CD8-positive, alpha-beta memory T cell (primary cell): ENCODE data around the gene C10orf105. TPM values are rescaled to one million over a fixed set of nuclear protein-coding genes. Genes with fewer than 3 reads are reported as not detected.

ENCODE experiments used
- CTCF ChIA-PET: fragments of 350-600 bp; sonication (Branson Sonifier 250); formaldehyde crosslinking; loops from one replicate; lab custom pipeline; 2021; ENCODE audit warnings: antibody characterized with exemption; lab: Charles Lee
- POLR2A ChIA-PET: fragments of 350-600 bp; sonication (Branson Sonifier 250); formaldehyde crosslinking; loops from one replicate; lab custom pipeline; 2021; ENCODE audit warnings: antibody characterized with exemption; lab: Charles Lee
- DNase-seq, 5 donors: peaks; one replicate each; pipeline versions ENCODE4 v3.0.0 to v3.0.0-alpha.2; 2020 to 2022; ENCODE audit warnings: mixed read lengths in 1 of 5
- H3K27ac ChIP-seq: one replicate; pipeline ENCODE4 v1.7.0; 2013; ENCODE audit warnings: low read depth, mild to moderate bottlenecking, low read length, moderate library complexity
- H3K27me3 ChIP-seq: 2 replicates; pipeline ENCODE4 v1.7.0; 2013; ENCODE audit warnings: low read length, mild to moderate bottlenecking; ENCODE audit not compliant: insufficient read depth, poor library complexity, severe bottlenecking
- H3K36me3 ChIP-seq: 2 replicates; pipeline ENCODE4 v1.7.0; 2013; ENCODE audit warnings: mild to moderate bottlenecking, low read length, moderate library complexity; ENCODE audit not compliant: insufficient read depth
- H3K4me1 ChIP-seq: 2 replicates; pipeline ENCODE4 v1.7.0; 2013; ENCODE audit warnings: mild to moderate bottlenecking, low read length, moderate library complexity; ENCODE audit not compliant: insufficient read depth
- H3K4me3 ChIP-seq: 2 replicates; pipeline ENCODE4 v1.7.0; 2013; ENCODE audit warnings: mild to moderate bottlenecking, low read length
- H3K9me3 ChIP-seq: 2 replicates; pipeline ENCODE4 v1.7.0; 2013; ENCODE audit warnings: mild to moderate bottlenecking, low read length
- H3K27ac Mint-ChIP-seq, 8 donors: one replicate each; pipeline ENCODE4 v1.8.0; 2020 to 2021; ENCODE audit warnings: mixed read lengths in 8 of 8, mild to moderate bottlenecking in 6 of 8, inconsistent platforms in 3 of 8, moderate library complexity in 3 of 8
- H3K27me3 Mint-ChIP-seq, 2 donors: one replicate each; pipeline ENCODE4 v1.8.0; 2020 to 2021; ENCODE audit warnings: mixed read lengths in 2 of 2, mild to moderate bottlenecking in 1 of 2, moderate library complexity in 1 of 2
- H3K36me3 Mint-ChIP-seq, 3 donors: one replicate each; pipeline ENCODE4 v1.8.0; 2020 to 2021; ENCODE audit warnings: mixed read lengths in 3 of 3, inconsistent platforms in 1 of 3, mild to moderate bottlenecking in 1 of 3
- H3K4me1 Mint-ChIP-seq, 3 donors: one replicate each; pipeline ENCODE4 v1.8.0; 2020 to 2021; ENCODE audit warnings: mixed read lengths in 3 of 3, inconsistent platforms in 1 of 3, mild to moderate bottlenecking in 1 of 3
- H3K4me3 Mint-ChIP-seq, 7 donors: one replicate each; pipeline ENCODE4 v1.8.0; 2020 to 2021; ENCODE audit warnings: mixed read lengths in 7 of 7, mild to moderate bottlenecking in 6 of 7, moderate library complexity in 4 of 7, inconsistent platforms in 2 of 7
- H3K9me3 Mint-ChIP-seq, 5 donors: one replicate each; pipeline ENCODE4 v1.8.0; 2020 to 2022; ENCODE audit warnings: mixed read lengths in 5 of 5, mild to moderate bottlenecking in 3 of 5, moderate library complexity in 2 of 5, inconsistent platforms in 1 of 5
- polyA plus RNA-seq: library from polyadenylated mRNA; unstranded; fragments of 300-500 nt; fragmentation: Illumina TruSeq; gene quantifications from one replicate; pipeline ENCODE4 v1.2.3, GENCODE V29; 2021
- total RNA-seq, 2 experiments: library from RNA; stranded (reverse); gene quantifications; one replicate each; pipeline ENCODE4 v1.2.3, GENCODE V29; 2021

The C10orf105 gene
- total and polyA plus RNA-seq, 3 experiments from 2014 or later: 0.04 to 0.23 (median 0.11) TPM

- no peak for DNase-seq
- no peaks in the 10 kb centered on the region for H3K27me3 Mint-ChIP-seq
- no peaks in the 10 kb centered on the region for H3K36me3 Mint-ChIP-seq
- ChIA-PET CTCF (interaction anchor here (1.4 to 11.1 kb wide), 5 partner anchors 9 to 58 kb away, joined by 4 to 160 read pairs (median 24); partner anchors contain the start of gene VSIR), POLR2A (interaction anchor here (1.3 kb wide), 1 partner anchor 8 kb away, joined by 3 read pairs; no protein-coding TSS in a partner anchor)
- H3K4me3 ChIP-seq: peak overlapping the region; percentile 16
- H3K27ac Mint-ChIP-seq: peak overlapping the region; percentile 60 to 99 (median 86)
- no peak overlapping the region for H3K27ac ChIP-seq
- peaks cover 55% of the 10 kb centered on the region for H3K4me1 ChIP-seq
- H3K36me3 ChIP-seq: no peaks in the 10 kb centered on the region
- H3K9me3 ChIP-seq: no peaks in the 10 kb centered on the region
- H3K27me3 ChIP-seq: no peaks in the 10 kb centered on the region
- peaks cover 50 to 74% (median 53%) of the 10 kb centered on the region in 3 donors for H3K4me1 Mint-ChIP-seq
- H3K4me3 Mint-ChIP-seq: peak overlapping the region in 6 of 7 donors; percentile 63 to 89 (median 71)
- H3K9me3 Mint-ChIP-seq: no peaks in the 10 kb centered on the region
These were observed 4.6 kb downstream of the C10orf105 start for GRCh38 chr10:71715026-71715425.

DNA sequence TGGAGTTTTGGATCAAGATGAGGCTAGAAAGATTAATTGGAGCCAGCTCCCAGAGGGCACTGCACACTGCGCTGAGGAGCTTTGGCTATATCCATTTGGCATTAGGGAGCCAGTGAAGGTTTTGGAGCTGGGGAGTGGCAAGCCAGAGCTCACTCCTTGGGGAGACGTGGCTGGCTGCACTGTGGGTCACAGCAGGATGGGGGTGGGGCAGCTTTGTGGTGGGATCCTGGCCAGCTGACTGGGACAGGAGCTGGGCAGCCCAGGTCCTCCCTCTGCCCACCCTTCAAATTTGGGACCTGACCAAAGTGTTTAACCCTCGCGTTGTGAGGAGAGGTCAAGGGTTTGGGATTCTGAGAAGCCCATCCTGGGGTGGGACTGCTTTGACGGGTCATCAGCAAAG, 5.0 kb downstream of the C10orf105 start:
- no peak for DNase-seq
- Mint-ChIP-seq H3K27me3 (no peaks in the 10 kb centered on the region), H3K9me3 (no peaks in the 10 kb centered on the region), H3K36me3 (no peaks in the 10 kb centered on the region), H3K4me3 (peak overlapping the region; percentile 73 to 90 (median 87)), H3K27ac (peak overlapping the region; percentile 97 to 100 (median 99)), H3K4me1 (peaks cover 50 to 78% (median 55%) of the 10 kb centered on the region in 3 donors)
- Histone ChIP-seq H3K9me3 (no peaks in the 10 kb centered on the region), H3K36me3 (no peaks in the 10 kb centered on the region), H3K4me1 (peaks cover 55% of the 10 kb centered on the region), H3K27me3 (no peaks in the 10 kb centered on the region), H3K4me3 (peak overlapping the region; percentile 16), H3K27ac (peak overlapping the region; percentile 66)
- CTCF ChIA-PET: interaction anchor here (0.8 to 11.1 kb wide), 5 partner anchors 8 to 58 kb away, joined by 4 to 160 read pairs (median 24); partner anchors contain the start of gene VSIR
- POLR2A ChIA-PET: interaction anchor here (1.3 kb wide), 1 partner anchor 8 kb away, joined by 3 read pairs; no protein-coding TSS in a partner anchor

DNA sequence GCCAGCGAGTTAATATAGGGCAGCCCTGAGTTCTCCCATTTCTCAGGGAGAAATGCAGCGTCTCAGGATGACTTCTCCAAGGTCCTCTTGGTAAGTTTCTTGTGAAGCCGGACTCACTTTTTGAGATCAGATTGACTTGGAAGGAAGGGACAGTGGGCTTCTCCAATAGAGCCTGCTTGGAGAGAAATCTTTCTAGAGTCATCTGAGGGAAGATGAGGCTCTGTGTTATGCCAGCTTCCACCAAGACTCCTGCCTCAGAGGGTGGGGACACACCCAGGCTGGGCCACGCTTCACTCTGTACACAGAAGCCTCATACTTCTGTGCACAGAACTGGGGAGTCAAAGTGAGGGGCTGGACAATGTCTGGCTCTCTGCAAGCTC, 5.6 kb downstream of the C10orf105 start:
- Mint-ChIP-seq H3K9me3 (no peaks in the 10 kb centered on the region), H3K27ac (peak overlapping the region; percentile 97 to 100 (median 99)), H3K4me3 (peak overlapping the region; percentile 73 to 90 (median 87)), H3K36me3 (no peaks in the 10 kb centered on the region), H3K4me1 (peaks cover 53 to 84% (median 59%) of the 10 kb centered on the region in 3 donors), H3K27me3 (no peaks in the 10 kb centered on the region)
- peak overlapping the region; percentile 16 for H3K4me3 ChIP-seq
- DNase-seq: no peak
- CTCF ChIA-PET: interaction anchor here (0.8 to 11.1 kb wide), 9 partner anchors 8 to 97 kb away, joined by 3 to 160 read pairs (median 4); partner anchors contain the start of gene VSIR
- POLR2A ChIA-PET: interaction anchor here (1.3 to 2.0 kb wide), 2 partner anchors 9 to 13 kb away, joined by 3 to 10 read pairs; no protein-coding TSS in a partner anchor
- peak overlapping the region; percentile 66 for H3K27ac ChIP-seq
- no peaks in the 10 kb centered on the region for H3K36me3 ChIP-seq
- no peaks in the 10 kb centered on the region for H3K27me3 ChIP-seq
- no peaks in the 10 kb centered on the region for H3K9me3 ChIP-seq
- H3K4me1 ChIP-seq: peaks cover 55% of the 10 kb centered on the region

DNA sequence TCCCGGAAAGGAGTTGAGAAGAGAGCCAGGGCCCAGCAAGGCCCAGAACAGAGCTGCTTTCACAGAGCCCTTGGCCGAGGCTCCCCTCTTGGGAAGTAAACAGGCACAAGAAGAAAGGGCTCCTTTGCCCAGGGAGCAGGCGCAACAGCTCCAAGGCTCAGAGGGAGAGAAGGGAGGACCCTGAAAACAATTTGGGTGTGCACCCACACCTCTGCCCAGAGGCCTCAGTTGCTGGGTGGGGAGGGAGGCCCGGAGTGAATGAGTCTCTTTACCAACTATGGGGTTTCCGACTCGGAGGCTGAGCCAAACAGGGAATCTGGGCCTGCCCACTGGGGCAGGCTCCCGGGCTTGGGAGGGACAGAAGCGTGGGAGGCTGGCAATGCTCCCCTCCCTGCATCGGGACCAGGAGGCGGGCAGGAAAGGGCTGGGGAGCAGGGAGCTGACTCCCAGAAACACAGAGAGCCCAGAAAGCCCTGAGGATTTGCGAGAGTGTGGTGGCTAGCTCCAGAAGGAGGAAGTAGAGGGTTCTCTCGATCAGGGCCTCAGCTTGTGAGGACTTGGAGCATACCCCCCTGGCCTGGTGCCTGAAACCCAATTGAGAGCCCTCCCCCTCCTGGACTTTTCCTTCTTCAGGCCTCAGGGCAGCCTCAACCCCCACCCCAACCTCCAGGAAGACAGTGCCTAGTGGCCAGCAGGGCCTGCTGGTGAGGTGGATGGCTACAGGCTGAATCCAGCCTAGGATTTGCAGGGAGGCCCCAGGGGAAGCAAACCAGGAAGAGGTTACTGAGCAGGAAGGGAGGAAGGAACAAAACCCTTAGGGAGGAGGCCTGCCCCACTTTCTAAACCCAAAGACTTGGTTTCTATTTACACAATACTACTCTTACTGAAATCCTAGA, 6.2 kb downstream of the C10orf105 start:
- ChIA-PET CTCF (interaction anchor here (0.7 to 11.1 kb wide), 11 partner anchors 7 to 98 kb away, joined by 3 to 160 read pairs (median 4); partner anchors contain the start of gene VSIR), POLR2A (interaction anchor here (1.0 to 2.0 kb wide), 6 partner anchors 14 to 62 kb away, joined by 3 to 10 read pairs (median 4); partner anchors contain the start of gene VSIR)
- no peaks in the 10 kb centered on the region for H3K9me3 Mint-ChIP-seq
- H3K4me1 ChIP-seq: peaks cover 61% of the 10 kb centered on the region
- no peaks in the 10 kb centered on the region for H3K27me3 Mint-ChIP-seq
- H3K4me3 Mint-ChIP-seq: peak overlapping the region; percentile 73 to 90 (median 88)
- peak overlapping the region; percentile 66 for H3K27ac ChIP-seq
- peak in 4 of 5 donors; percentile 27 to 62 (median 46) for DNase-seq
- H3K36me3 ChIP-seq: no peaks in the 10 kb centered on the region
- H3K4me3 ChIP-seq: peak overlapping the region; percentile 36
- no peaks in the 10 kb centered on the region for H3K27me3 ChIP-seq
- H3K9me3 ChIP-seq: no peaks in the 10 kb centered on the region
- no peaks in the 10 kb centered on the region for H3K36me3 Mint-ChIP-seq
- H3K4me1 Mint-ChIP-seq: peaks cover 56 to 86% (median 62%) of the 10 kb centered on the region in 3 donors
- peak overlapping the region; percentile 97 to 100 (median 99) for H3K27ac Mint-ChIP-seq

- no peaks in the 10 kb centered on the region for H3K9me3 Mint-ChIP-seq
- DNase-seq: peak in 4 of 5 donors; percentile 29 to 74 (median 63)
These were observed 6.9 kb downstream of the C10orf105 start for GRCh38 chr10:71712572-71713134.

GRCh38 chr10:71712170-71712569, 7.4 kb downstream of the C10orf105 start:
- CTCF ChIA-PET: interaction anchor here (0.9 to 11.1 kb wide), 11 partner anchors 11 to 61 kb away, joined by 3 to 160 read pairs (median 4); partner anchors contain the start of gene VSIR
- peaks cover 60 to 90% (median 67%) of the 10 kb centered on the region in 3 donors for H3K4me1 Mint-ChIP-seq
- DNase-seq: no peak
- H3K4me3 Mint-ChIP-seq: peak overlapping the region in 6 of 7 donors; percentile 36 to 90 (median 87)
- Histone ChIP-seq H3K27ac (no peak overlapping the region), H3K4me3 (no peak overlapping the region), H3K9me3 (no peaks in the 10 kb centered on the region), H3K36me3 (no peaks in the 10 kb centered on the region), H3K4me1 (peaks cover 67% of the 10 kb centered on the region), H3K27me3 (no peaks in the 10 kb centered on the region)
- H3K27me3 Mint-ChIP-seq: no peaks in the 10 kb centered on the region
- H3K36me3 Mint-ChIP-seq: no peaks in the 10 kb centered on the region
- POLR2A ChIA-PET: interaction anchor here (0.6 to 2.0 kb wide), 5 partner anchors 15 to 61 kb away, joined by 3 to 10 read pairs (median 5); partner anchors contain the start of gene VSIR
- peak overlapping the region; percentile 97 to 100 (median 99) for H3K27ac Mint-ChIP-seq
- no peaks in the 10 kb centered on the region for H3K9me3 Mint-ChIP-seq

More at GRCh38 chr10:71712572-71713134, 6.9 kb downstream of the C10orf105 start:
- ChIA-PET CTCF (interaction anchor here (0.7 to 11.1 kb wide), 13 partner anchors 12 to 99 kb away, joined by 3 to 160 read pairs (median 4); partner anchors contain the start of gene VSIR), POLR2A (interaction anchor here (0.6 to 2.0 kb wide), 7 partner anchors 15 to 63 kb away, joined by 3 to 10 read pairs (median 3); partner anchors contain the start of gene VSIR)
- no peaks in the 10 kb centered on the region for H3K27me3 Mint-ChIP-seq
- Histone ChIP-seq H3K36me3 (no peaks in the 10 kb centered on the region), H3K27me3 (no peaks in the 10 kb centered on the region), H3K9me3 (no peaks in the 10 kb centered on the region), H3K4me1 (peaks cover 68% of the 10 kb centered on the region), H3K27ac (peak overlapping the region; percentile 66), H3K4me3 (peak overlapping the region; percentile 36)
- peak overlapping the region; percentile 36 to 90 (median 86) for H3K4me3 Mint-ChIP-seq
- peaks cover 60 to 91% (median 68%) of the 10 kb centered on the region in 3 donors for H3K4me1 Mint-ChIP-seq
- peak overlapping the region; percentile 97 to 100 (median 99) for H3K27ac Mint-ChIP-seq
- H3K36me3 Mint-ChIP-seq: no peaks in the 10 kb centered on the region

DNA sequence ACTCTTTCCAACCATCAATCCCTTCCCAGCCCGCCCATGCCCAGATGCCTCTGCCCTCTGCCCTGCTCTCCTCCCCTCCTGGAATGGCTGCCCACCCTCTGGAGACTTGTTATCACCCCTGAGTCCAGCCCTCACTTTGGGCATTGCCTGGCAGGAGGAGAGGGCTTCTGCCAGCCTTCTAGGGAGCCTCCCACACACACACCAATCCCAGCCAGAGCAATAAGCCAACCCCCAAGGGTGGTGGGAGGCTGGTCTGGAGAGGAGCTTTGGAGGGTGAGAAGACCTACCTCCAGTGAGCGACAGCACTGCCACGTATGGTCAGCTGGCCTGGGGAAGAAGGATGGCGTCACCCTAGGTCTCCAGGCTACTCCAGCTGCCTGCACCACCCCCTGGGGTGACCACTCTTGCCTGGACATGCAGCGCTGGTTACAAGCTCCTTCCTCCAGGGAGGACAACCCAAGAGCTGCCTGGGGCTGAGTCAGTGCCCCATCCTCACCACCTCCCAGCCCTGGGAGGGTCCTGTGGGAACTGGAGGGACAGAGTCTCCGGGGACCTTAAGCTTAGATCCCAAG, 8.4 kb downstream of the C10orf105 start:
- H3K27ac Mint-ChIP-seq: peak overlapping the region in 7 of 8 donors; percentile 68 to 100 (median 99)
- no peak overlapping the region for H3K4me3 ChIP-seq
- H3K4me1 ChIP-seq: peaks cover 58% of the 10 kb centered on the region
- POLR2A ChIA-PET: interaction anchor here (0.6 to 1.1 kb wide), 2 partner anchors 15 to 378 kb away, joined by 3 to 4 read pairs; no protein-coding TSS in a partner anchor
- H3K4me3 Mint-ChIP-seq: no peak overlapping the region
- CTCF ChIA-PET: interaction anchor here (1.1 to 11.1 kb wide), 7 partner anchors 15 to 62 kb away, joined by 3 to 160 read pairs (median 8); partner anchors contain the start of gene VSIR
- no peaks in the 10 kb centered on the region for H3K36me3 Mint-ChIP-seq
- H3K27me3 Mint-ChIP-seq: no peaks in the 10 kb centered on the region
- no peaks in the 10 kb centered on the region for H3K9me3 ChIP-seq
- H3K27me3 ChIP-seq: no peaks in the 10 kb centered on the region
- no peak overlapping the region for H3K27ac ChIP-seq
- peaks cover 62 to 81% (median 63%) of the 10 kb centered on the region in 3 donors for H3K4me1 Mint-ChIP-seq
- DNase-seq: no peak
- no peaks in the 10 kb centered on the region for H3K36me3 ChIP-seq
- H3K9me3 Mint-ChIP-seq: no peaks in the 10 kb centered on the region
